AG09309 (cell line): ENCODE measurements around the gene DMWD.
"Not testable (repeated sequence)": the region's sequence is repeated elsewhere in the genome, so short reads cannot be mapped to it uniquely, and the experiment has no call there.

ENCODE experiments used
- DNase-seq: peaks from one replicate; pipeline ENCODE4 v3.0.0-alpha.2; 2010; ENCODE audit warnings: low read depth
- H3K4me3 ChIP-seq: 2 replicates; pipeline ENCODE4 v1.5.1; 2011; ENCODE audit warnings: mild to moderate bottlenecking, low read depth, low read length, moderate library complexity; ENCODE audit not compliant: control insufficient read depth
- CTCF ChIP-seq: IDR thresholded peaks from 2 replicates; pipeline ENCODE4 v1.5.1; 2011; ENCODE audit warnings: mild to moderate bottlenecking, low read depth, low read length, inconsistent platforms; ENCODE audit not compliant: insufficient read depth, control insufficient read depth; ENCODE audit errors: missing control alignments

DMWD gene

DNA sequence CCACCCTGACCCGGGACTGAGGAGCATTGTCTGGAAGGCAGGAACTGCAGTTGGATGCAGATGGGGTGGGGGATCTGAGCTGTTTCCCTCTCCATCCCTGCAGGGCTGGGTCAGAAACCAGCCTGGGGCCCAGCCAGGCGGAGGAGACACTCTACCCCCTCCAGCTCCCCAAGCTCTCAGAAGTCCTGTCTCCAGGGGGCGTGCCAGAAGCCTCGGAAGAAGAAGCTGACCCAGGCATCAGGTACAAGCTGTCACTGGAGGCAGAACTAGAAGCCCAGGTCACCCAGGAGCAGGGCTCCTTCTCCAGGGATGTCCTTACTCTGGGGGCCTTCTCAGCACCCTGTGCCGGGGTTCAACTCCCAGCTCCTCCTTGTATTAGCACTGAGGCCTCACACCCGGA lies 39.1 kb downstream of the DMWD start:
- H3K4me3 ChIP-seq = no peak overlapping the region
- no peak for TF ChIP-seq CTCF
- no peak for DNase-seq

GRCh38 chr19:45752639-45753038 lies 40.0 kb downstream of the DMWD start:
- TF ChIP-seq CTCF = no peak
- H3K4me3 ChIP-seq = no peak overlapping the region
- no peak for DNase-seq

GRCh38 chr19:45751483-45751882 lies 41.2 kb downstream of the DMWD start:
- H3K4me3 ChIP-seq, DNase-seq: not testable (repeated sequence)

DNA sequence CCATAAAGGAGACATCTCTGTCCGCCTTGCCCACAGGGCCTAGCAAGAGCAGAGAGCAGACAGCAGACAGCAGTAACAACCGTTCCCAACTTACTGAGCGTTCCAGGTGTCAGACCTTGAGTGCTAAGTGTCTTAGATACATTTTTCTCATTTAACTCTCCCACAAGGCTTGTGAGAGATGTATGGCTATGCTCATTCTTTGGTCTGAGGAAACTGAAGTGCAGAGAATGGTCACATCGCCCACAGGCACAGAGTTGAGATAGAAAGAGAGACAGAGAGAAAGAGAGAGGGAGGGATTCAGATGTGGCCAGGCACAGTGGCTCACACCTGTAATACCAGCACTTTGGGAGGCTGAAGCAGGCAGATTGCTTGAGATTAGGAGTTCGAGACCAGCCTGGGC lies 45.1 kb downstream of the DMWD start:
- no peak for TF ChIP-seq CTCF
- no peak overlapping the region for H3K4me3 ChIP-seq
- DNase-seq = no peak

- DNase-seq = no peak
- TF ChIP-seq CTCF = no peak
- no peak overlapping the region for H3K4me3 ChIP-seq
Observed at GRCh38 chr19:45746866-45747265, 45.8 kb downstream of the DMWD start.

GRCh38 chr19:45745606-45746005 lies 47.0 kb downstream of the DMWD start:
- no peak for TF ChIP-seq CTCF
- no peak overlapping the region for H3K4me3 ChIP-seq

DNA sequence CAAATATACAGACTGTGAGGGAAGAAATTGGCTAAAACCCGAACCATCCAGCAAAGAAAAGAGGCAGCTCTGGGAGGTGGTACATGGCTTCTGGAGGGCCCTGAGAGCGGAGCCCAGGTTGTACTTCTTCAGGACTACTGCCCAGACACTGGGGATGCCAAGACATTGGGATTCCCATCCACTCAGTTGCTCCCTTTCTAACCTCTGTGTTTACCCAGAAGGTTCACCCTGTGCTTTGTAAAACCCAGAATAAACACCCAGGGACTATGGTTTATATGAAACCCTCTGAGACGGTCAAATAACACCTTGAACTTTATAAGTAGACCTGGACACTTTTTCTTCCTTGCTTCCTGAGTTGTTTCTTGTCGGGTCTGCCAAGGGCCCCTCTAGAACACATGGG lies 49.7 kb downstream of the DMWD start:
- H3K4me3 ChIP-seq = no peak overlapping the region
- TF ChIP-seq CTCF = no peak
- DNase-seq = no peak

More at GRCh38 chr19:45745606-45746005, 47.0 kb downstream of the DMWD start:
- no peak for DNase-seq
